Pancreas (tissue), 10 donors: ENCODE data around the gene POP4. TPM values are rescaled to one million over a fixed set of nuclear protein-coding genes. Genes with fewer than 3 reads are reported as not detected.

ENCODE experiments used
- ATAC-seq, 4 donors: fragments of 200-7000 bp; cut with Tn5 transposase; one replicate each; pipeline versions ENCODE4 v1.8.0 to v1.9.1; 2020; ENCODE audit warnings: mild to moderate bottlenecking in 4 of 4, moderate library complexity in 4 of 4
- DNase-seq, 6 donors: peaks; one replicate each; pipeline ENCODE4 v3.0.0-alpha.2; 2020
- FAIRE-seq: peaks from 2 replicates; lab custom pipeline; 2012; peaks lifted over from hg19 to GRCh38; lab: Jason Lieb, UNC
- H3K27ac ChIP-seq, 4 donors: fragments of 200-600 bp; sonication (generic); 1 replicate in 3 of 4; 2 replicates in 1 of 4; pipeline versions ENCODE4 v1.5.0 to v1.8.0; 2020
- H3K27me3 ChIP-seq, 4 donors: fragments of 200-600 bp; one replicate each; pipeline ENCODE4 v1.8.0; 2021
- H3K36me3 ChIP-seq, 3 donors: fragments of 200-600 bp; sonication (generic) in 1 of 3; one replicate each; pipeline versions ENCODE4 v1.5.0 to v1.8.0; 2020 to 2021
- H3K4me1 ChIP-seq, 3 donors: fragments of 200-600 bp; one replicate each; pipeline ENCODE4 v1.8.0; 2021
- H3K4me3 ChIP-seq, 4 donors: fragments of 200-600 bp; sonication (generic) in 2 of 4; one replicate each; pipeline versions ENCODE4 v1.5.0 to v1.8.0; 2020 to 2021
- H3K9me3 ChIP-seq, 4 donors: fragments of 200-600 bp; one replicate each; pipeline ENCODE4 v1.8.0; 2021
- WGBS, 2 donors: extraction: QIAGEN DNeasy Blood & Tissue Kit; methylation state at CpG; one replicate each; pipeline ENCODE4 v1.1.7; 2013; 5-methylcytosine and 5-hydroxymethylcytosine counted together
- intact Hi-C, 3 donors: fragments of 100-400 bp; cut with DNase I; formaldehyde crosslinking; loops; one replicate each; pipeline versions ENCODE4 v1.11.1 to v1.14.2; 2022
- polyA plus RNA-seq, 2 donors: library from polyadenylated mRNA; stranded (reverse); fragments of 200-250 nt; gene quantifications; one replicate each; pipeline ENCODE4 v1.2.3, GENCODE V29; 2013
- total RNA-seq, 6 donors: library from RNA; stranded (reverse); fragmentation: NEBNext Ultra II Directional in 4 of 6; extraction: Animal tissue kit (Norgen Biotek cat#: 25700) in 4 of 6; gene quantifications; one replicate each; pipeline versions ENCODE4 v1.2.1 to v1.2.4, GENCODE V29; 2021 to 2023
- TF ChIP-seq, protein P1 (sequence below), 4 donors: fragments of 200-600 bp; sonication (generic) in 3 of 4; IDR thresholded peaks; one replicate each; pipeline versions ENCODE4 v1.5.0 to v1.8.0; 2021; ENCODE audit warnings: antibody characterized with exemption in 4 of 4
- donor health status: healthy with polysubstance abuse.
- donor health status: DM: no; HTN: no; CAD: no; lungs with moderate emphysema.
- donor health status: DM: no; HTN: no; CAD: no.
- donor health status: control.
- donor health status: control.
- donor health status: Bipolar disorder and iron deficiency.
- donor health status: DM: yes; HTN: yes; CAD: no.
- donor health status: DM: no; HTN: no; CAD: no.
- donor health status: DM: no; HTN: no; CAD: no.
- donor health status: DM: yes; HTN: yes; CAD: no.

The POP4 gene
- total and polyA plus RNA-seq, 8 donors = 14.3 to 50.3 (median 25.0) TPM

DNA sequence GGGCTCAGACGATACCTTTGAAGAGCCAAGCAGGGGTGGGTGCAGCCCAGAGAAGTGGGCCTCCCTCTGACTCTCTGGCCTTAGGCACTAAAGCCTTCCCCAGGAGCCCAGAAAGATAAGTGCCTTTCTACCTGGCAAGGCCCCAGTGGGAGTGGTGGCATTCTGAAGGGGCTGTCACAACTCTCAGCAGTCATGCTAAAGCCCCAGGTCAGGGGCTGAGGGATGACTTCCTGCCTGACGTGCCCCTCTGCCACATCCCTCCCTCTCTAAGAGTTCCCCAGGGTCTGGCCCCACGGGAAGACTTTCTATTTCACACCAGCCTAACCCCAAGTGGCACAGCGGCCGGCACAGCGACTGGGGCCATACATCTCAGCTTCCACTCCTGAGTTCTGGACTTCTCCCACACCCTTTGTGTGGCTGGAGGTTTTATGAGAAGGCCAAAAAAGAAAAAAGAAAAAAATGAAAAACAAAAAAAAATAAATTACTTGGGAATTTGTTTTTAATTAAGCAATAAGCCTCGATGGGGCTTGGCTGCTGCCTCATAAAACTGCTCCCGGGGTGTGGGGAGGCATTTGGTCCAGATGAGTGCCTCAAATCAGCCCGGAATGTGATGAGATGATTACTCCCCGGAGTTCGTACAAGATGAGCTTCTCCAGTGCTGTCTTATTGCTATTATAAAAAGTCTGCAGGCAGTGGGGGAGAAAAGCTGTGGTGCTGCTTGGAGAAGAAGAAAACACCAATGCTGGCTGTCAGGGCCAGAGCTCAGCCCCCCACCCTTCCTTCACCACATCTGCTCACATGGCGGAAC is 30.7 kb downstream of the POP4 start:
- TF ChIP-seq, protein P1, sequence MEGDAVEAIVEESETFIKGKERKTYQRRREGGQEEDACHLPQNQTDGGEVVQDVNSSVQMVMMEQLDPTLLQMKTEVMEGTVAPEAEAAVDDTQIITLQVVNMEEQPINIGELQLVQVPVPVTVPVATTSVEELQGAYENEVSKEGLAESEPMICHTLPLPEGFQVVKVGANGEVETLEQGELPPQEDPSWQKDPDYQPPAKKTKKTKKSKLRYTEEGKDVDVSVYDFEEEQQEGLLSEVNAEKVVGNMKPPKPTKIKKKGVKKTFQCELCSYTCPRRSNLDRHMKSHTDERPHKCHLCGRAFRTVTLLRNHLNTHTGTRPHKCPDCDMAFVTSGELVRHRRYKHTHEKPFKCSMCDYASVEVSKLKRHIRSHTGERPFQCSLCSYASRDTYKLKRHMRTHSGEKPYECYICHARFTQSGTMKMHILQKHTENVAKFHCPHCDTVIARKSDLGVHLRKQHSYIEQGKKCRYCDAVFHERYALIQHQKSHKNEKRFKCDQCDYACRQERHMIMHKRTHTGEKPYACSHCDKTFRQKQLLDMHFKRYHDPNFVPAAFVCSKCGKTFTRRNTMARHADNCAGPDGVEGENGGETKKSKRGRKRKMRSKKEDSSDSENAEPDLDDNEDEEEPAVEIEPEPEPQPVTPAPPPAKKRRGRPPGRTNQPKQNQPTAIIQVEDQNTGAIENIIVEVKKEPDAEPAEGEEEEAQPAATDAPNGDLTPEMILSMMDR (IDR thresholded peaks at IDR 0.05) = no peak
- WGBS, 2 donors = 67 to 74% methylated on average over 12 of the region's 12 CpGs
- H3K36me3 ChIP-seq = no peaks in the 10 kb centered on the region
- DNase-seq (peak in 1 of 6 donors; percentile 31), ATAC-seq (no peak), FAIRE-seq (no peak)
- H3K9me3 ChIP-seq = no peaks in the 10 kb centered on the region
- no peak overlapping the region for H3K4me3 ChIP-seq
- H3K27me3 ChIP-seq = no peaks in the 10 kb centered on the region
- intact Hi-C loops = no loop called here
- no peak overlapping the region for H3K27ac ChIP-seq
- no peaks in the 10 kb centered on the region for H3K4me1 ChIP-seq

DNA sequence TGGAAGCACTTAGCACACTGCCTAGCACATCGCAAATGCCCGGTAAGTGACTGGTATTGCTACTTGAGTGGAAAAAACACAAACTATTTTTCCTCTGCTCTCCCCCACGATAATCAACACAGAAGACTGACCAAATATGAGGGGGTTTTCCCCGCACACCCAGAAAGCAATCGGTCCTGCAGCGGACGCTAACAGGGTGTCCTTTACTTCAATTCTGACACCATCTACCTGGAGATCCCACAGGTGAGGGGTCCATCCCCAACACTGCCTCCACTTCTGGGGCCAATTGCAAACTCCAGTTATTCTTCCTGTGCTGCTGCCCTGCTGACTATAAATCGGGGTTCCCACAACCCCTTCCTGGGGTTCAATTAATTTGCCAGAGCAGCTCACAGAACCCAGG is 33.0 kb downstream of the POP4 start:
- FAIRE-seq = no peak

DNA sequence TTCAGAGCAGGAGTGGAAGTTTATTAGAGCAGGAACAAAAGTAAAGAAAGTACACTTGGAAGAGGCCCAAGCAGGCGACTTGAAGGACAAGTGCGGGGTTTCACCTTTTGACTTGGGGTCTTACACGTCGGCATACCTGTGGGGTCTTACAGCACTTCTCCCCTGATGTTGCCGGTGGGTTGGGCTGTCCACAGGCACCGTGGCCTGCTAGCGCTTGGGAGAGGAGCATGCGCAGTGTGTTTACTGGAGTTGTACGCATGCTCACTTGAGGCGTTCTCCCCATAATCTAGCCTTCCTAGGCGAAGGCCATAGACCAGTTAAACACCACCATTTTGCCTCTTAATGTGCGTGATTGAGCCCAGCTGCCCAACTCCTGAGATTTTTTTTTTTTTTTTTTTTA is 34.1 kb downstream of the POP4 start:
- Histone ChIP-seq H3K4me3 (no peak overlapping the region), H3K27ac (no peak overlapping the region), H3K9me3 (no peaks in the 10 kb centered on the region), H3K36me3 (no peaks in the 10 kb centered on the region), H3K4me1 (no peaks in the 10 kb centered on the region), H3K27me3 (no peaks in the 10 kb centered on the region)
- intact Hi-C loops = no loop called here
- TF ChIP-seq, protein P1 (IDR thresholded peaks at IDR 0.05) = no peak
- DNase-seq (no peak), ATAC-seq (no peak), FAIRE-seq (no peak)
- 78 to 79% methylated on average over 12 of the region's 12 CpGs for WGBS, 2 donors

More for the DNA sequence above, 33.0 kb downstream of the POP4 start:
- Histone ChIP-seq H3K4me1 (no peaks in the 10 kb centered on the region), H3K4me3 (no peak overlapping the region), H3K36me3 (no peaks in the 10 kb centered on the region), H3K9me3 (no peaks in the 10 kb centered on the region), H3K27ac (no peak overlapping the region), H3K27me3 (no peaks in the 10 kb centered on the region)
- DNase-seq (no peak), ATAC-seq (no peak)
- WGBS, 2 donors = 70 to 80% methylated on average over 8 of the region's 8 CpGs
- TF ChIP-seq, protein P1 (IDR thresholded peaks at IDR 0.05) = no peak
- intact Hi-C loops = no loop called here

DNA sequence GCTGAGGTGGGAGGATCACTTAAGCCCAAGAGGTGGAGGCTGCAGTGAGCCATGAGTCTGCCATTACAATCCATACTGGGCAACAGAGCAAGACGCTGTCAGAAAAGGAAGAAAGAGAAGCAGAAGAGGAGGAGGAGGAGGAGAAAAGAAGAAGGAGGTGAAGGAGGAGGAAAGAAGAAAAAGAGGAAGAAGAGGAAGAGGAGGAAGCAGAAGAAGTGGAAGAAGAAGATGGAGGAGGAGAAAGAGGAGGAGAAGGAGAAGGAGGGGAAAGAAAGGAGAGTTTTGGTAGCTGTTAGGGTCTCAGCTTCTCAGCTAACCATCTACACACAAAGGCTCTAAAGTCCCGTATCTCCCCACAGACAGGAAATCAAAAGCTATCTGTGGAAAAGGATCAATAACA is 35.5 kb downstream of the POP4 start:
- no peak overlapping the region for H3K4me3 ChIP-seq
- TF ChIP-seq, protein P1 (IDR thresholded peaks at IDR 0.05) = no peak
- H3K27me3 ChIP-seq = no peaks in the 10 kb centered on the region
- FAIRE-seq (no peak), ATAC-seq (no peak), DNase-seq (no peak)
- H3K36me3 ChIP-seq = no peaks in the 10 kb centered on the region
- H3K27ac ChIP-seq = no peak overlapping the region
- H3K4me1 ChIP-seq = peaks cover 0 to 7% (median 7%) of the 10 kb centered on the region in 3 donors
- 75 to 76% methylated on average over 2 of the region's 2 CpGs for WGBS, 2 donors
- H3K9me3 ChIP-seq = no peaks in the 10 kb centered on the region
- intact Hi-C loops = no loop called here

DNA sequence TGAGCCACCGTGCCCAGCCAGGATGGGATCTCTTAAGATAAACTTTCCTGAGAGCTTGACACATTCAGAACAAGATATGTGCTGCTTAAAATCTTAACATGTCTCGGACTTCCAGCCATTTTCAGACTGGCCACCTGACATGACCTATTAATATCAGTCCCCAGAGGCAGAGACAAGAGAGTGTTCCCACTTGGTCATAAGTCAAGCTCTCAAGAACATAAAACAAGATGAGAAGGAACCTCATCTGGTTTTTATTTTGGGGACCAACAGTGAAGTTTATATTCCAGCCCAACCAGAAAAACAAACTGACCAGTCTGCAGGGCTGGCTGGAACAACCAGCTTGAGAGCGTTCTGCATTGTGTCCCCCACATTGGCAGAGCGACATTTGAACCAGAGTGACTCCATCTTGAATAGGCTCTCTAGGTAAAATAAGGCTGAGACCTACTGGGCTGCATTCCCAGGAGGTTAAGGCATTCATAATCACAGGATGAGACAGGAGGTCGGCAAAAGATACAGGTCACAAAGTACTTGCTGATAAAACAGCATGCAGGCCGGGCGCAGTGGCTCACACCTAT is 37.4 kb downstream of the POP4 start:
- Histone ChIP-seq H3K27me3 (no peaks in the 10 kb centered on the region), H3K36me3 (no peaks in the 10 kb centered on the region), H3K9me3 (no peaks in the 10 kb centered on the region), H3K4me1 (peaks cover 0 to 7% (median 7%) of the 10 kb centered on the region in 3 donors), H3K27ac (no peak overlapping the region), H3K4me3 (no peak overlapping the region)
- 80 to 88% methylated on average over 7 of the region's 7 CpGs for WGBS, 2 donors
- TF ChIP-seq, protein P1 (IDR thresholded peaks at IDR 0.05) = no peak
- ATAC-seq (no peak), DNase-seq (no peak), FAIRE-seq (no peak)
- intact Hi-C loops = no loop called here
